ENCODE measurements around the gene LRBA.

The LRBA gene

GRCh38 chr4:150582146-150582872 lies 432.8 kb downstream of the LRBA start, which contains the start of gene MAB21L2:
TSS of gene MAB21L2 (plus strand) at chr4:150582151. CDS start at chr4:150583030, 879 bp downstream.
- no peak for FAIRE-seq

GRCh38 chr4:150581641-150582051 lies 433.4 kb downstream of the LRBA start:
- FAIRE-seq: no peak

More at GRCh38 chr4:150582146-150582872, 432.8 kb downstream of the LRBA start, which contains the start of gene MAB21L2:
- no peak for TF ChIP-seq POLR2AphosphoS5 (IDR thresholded peaks at IDR 0.05; ENCODE audit: low read depth, low read length)
- TF ChIP-seq POLR2A (IDR thresholded peaks at IDR 0.05; ENCODE audit: low read depth, low read length): no peak
- no peak for TF ChIP-seq TAF1 (IDR thresholded peaks at IDR 0.05; ENCODE audit: borderline replicate concordance, low read depth, low read length)
- DNase-seq (ENCODE audit: insufficient read length): no peak

DNA sequence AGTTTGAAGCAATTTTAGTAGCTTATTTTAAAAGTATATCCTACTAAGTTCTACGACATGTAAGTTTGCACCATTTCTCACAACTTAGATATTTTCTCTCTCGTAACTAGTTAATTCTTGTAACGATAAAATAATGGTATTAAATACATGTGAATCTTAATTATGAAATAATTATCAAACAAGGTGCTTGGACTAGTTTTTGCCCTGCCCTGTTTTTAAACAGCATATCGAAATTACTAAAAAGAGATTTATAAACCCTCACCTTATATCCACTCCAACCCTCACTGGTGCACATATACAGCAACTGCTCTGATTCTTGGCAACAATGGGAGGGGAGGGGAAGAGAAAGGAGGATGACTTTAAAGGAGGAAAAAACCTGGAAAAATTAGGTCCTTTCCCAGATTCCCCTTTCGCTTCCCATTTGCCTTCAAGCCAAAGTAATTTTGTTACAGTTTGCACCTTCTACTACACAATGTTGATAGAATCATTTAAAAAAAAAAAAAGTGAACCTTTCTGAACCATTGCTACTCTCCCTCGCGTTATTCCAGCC lies 434.0 kb downstream of the LRBA start:
- DNase-seq (ENCODE audit: insufficient read length): no peak
- no peak for FAIRE-seq

More at GRCh38 chr4:150581641-150582051, 433.4 kb downstream of the LRBA start:
- DNase-seq (ENCODE audit: insufficient read length): no peak
- no peak for TF ChIP-seq POLR2A (IDR thresholded peaks at IDR 0.05; ENCODE audit: low read depth, low read length)
- no peak for TF ChIP-seq POLR2AphosphoS5 (IDR thresholded peaks at IDR 0.05; ENCODE audit: low read depth, low read length)
- TF ChIP-seq TAF1 (IDR thresholded peaks at IDR 0.05; ENCODE audit: borderline replicate concordance, low read depth, low read length): no peak

DNA sequence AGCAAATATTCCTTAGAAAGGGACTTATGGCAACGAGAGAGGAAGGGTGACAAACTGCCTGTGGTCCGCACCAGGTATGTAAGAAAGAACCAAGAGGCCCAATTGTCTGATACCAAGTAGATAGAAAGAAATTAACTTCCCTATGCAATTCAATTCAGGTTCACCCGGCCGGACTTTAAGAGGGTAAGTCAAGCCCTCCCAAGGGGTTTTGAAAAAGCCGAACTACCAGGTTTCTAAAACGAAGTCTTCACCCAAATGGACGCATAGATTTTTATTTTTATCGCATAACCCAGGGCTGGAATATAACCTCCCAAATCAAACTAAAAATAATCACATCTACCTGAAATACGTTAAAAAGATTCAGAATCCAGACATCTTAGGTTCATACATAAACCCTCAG lies 434.8 kb downstream of the LRBA start:
- TF ChIP-seq POLR2A (IDR thresholded peaks at IDR 0.05; ENCODE audit: low read depth, low read length) (no peak), POLR2AphosphoS5 (IDR thresholded peaks at IDR 0.05; ENCODE audit: low read depth, low read length) (no peak), TAF1 (IDR thresholded peaks at IDR 0.05; ENCODE audit: borderline replicate concordance, low read depth, low read length) (no peak)
- DNase-seq (ENCODE audit: insufficient read length) (no peak), FAIRE-seq (no peak)

More for the DNA sequence above, 434.0 kb downstream of the LRBA start:
- TF ChIP-seq TAF1 (IDR thresholded peaks at IDR 0.05; ENCODE audit: borderline replicate concordance, low read depth, low read length): no peak
- no peak for TF ChIP-seq POLR2A (IDR thresholded peaks at IDR 0.05; ENCODE audit: low read depth, low read length)

DNA sequence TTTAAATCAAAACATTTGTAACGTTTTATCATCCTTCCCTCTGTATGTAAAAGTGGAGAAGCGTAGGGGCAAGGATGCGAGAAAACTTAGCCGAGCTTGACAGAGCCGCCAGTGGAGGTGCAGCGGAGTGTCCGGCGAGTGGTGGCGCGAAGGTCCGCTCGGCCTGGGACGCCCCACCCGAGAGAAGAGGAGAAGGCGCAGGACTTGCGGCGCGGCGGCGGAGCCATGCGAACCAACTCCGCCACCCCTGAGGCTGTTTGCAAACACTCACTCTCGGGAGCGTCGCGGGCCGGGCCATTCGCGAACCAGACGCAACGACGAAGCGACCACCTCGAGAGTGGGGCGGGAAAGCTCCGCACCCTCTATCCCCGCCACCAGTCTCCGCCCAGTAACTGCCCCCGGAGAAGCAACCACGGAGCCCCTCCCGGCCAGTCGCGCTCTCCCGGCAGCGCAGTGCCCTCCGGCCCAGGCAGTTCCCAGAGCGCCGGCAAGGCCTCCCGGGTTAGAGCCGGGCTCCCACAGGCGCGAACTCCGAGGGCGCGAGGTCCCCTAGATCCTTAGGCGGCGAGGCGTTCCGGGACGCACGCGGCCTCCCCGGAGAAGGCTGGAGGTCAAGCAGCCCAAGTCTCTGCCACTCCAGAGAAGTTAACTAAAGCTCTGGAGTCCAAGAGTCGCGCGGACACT lies 435.4 kb downstream of the LRBA start:
- TF ChIP-seq POLR2A (IDR thresholded peaks at IDR 0.05; ENCODE audit: low read depth, low read length): no peak
- no peak for DNase-seq (ENCODE audit: insufficient read length)
- FAIRE-seq: no peak

DNA sequence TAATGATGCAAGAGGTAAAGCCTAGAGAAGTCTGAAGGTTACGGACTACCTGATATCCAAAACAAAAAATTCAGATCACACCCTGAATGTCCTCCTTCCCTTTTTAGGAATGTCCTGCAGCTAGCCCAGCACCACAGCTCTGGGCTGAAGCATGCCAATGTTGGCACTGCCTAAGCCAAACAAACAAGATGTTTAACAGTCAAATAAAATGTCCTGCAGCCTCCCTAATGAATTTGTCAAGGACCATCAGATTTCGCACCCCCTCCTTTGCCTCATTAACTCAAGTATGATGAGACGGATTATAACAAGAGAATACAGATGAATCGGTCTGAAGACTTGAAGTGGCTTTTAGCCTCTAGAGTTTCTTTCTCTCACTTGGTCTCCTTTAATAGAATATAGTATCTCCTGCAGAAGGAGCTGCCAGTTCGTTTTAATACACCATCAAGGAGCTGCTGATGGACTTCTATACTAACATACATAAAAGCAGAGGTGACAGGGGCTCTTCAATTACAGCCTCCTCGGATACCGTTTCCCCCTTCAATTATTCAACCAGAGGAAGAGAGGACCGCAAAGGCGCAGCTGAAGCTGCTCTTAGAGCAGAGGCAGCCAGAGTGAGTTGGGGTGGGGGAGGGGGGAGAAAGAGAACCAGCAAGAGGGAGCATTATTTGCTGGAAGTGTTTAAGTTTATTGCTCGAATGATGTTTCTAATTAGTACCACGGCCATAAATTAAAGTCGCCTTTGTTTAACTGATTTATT lies 436.2 kb downstream of the LRBA start:
- FAIRE-seq (no peak), DNase-seq (ENCODE audit: insufficient read length) (no peak)
- TF ChIP-seq TAF1 (IDR thresholded peaks at IDR 0.05; ENCODE audit: borderline replicate concordance, low read depth, low read length): no peak
- TF ChIP-seq POLR2AphosphoS5 (IDR thresholded peaks at IDR 0.05; ENCODE audit: low read depth, low read length): no peak
- no peak for TF ChIP-seq POLR2A (IDR thresholded peaks at IDR 0.05; ENCODE audit: low read depth, low read length)

- FAIRE-seq: no peak
Measured at GRCh38 chr4:150577796-150578195, 437.3 kb downstream of the LRBA start.

GRCh38 chr4:150574678-150575077 lies 440.4 kb downstream of the LRBA start:
- FAIRE-seq: peak; percentile 24
- no peak for DNase-seq (ENCODE audit: insufficient read length)
- TF ChIP-seq TAF1 (IDR thresholded peaks at IDR 0.05; ENCODE audit: borderline replicate concordance, low read depth, low read length) (no peak), POLR2AphosphoS5 (IDR thresholded peaks at IDR 0.05; ENCODE audit: low read depth, low read length) (no peak), POLR2A (IDR thresholded peaks at IDR 0.05; ENCODE audit: low read depth, low read length) (no peak)

More at GRCh38 chr4:150577796-150578195, 437.3 kb downstream of the LRBA start:
- DNase-seq (ENCODE audit: insufficient read length): no peak
- TF ChIP-seq POLR2A (IDR thresholded peaks at IDR 0.05; ENCODE audit: low read depth, low read length) (no peak), POLR2AphosphoS5 (IDR thresholded peaks at IDR 0.05; ENCODE audit: low read depth, low read length) (no peak), TAF1 (IDR thresholded peaks at IDR 0.05; ENCODE audit: borderline replicate concordance, low read depth, low read length) (no peak)

GRCh38 chr4:150573534-150573933 lies 441.6 kb downstream of the LRBA start:
- DNase-seq (ENCODE audit: insufficient read length): no peak
- no peak for FAIRE-seq
- TF ChIP-seq POLR2AphosphoS5 (IDR thresholded peaks at IDR 0.05; ENCODE audit: low read depth, low read length) (no peak), TAF1 (IDR thresholded peaks at IDR 0.05; ENCODE audit: borderline replicate concordance, low read depth, low read length) (no peak), POLR2A (IDR thresholded peaks at IDR 0.05; ENCODE audit: low read depth, low read length) (no peak)

DNA sequence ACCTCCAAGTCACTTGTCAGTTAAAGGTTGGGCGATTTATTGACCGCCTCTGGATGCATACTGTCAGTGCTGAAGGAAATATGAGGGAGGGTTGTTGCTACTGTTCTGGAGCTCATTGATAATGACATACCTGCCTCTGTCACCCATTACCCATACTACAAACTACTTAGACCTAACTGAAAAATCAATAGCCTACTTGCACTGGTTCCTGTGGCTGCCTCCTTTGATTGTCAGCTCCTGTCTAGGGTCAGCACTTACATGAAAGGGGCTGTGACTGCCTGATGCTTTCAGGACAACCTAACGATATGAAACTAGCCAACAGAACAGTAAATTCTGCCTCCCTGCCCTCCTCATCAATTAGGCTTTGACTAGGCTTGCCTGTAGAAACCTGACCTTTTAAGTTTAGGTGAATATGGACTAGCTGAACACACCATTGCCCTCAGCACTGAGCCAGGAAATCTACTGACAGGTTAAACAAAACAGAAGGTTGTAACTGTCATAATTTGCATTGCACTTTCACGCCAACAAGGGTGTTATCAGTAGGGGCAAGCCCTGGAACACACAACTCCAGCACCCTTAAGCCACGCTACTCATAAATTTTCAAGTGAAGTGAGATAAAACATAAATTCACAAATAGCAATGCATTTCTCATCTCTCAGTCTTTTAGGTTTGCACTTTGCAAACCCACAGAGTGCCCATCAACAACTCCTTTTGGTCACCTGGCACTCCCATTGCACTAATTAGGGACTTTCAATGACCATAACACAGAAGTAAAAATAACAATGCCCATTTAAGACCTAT lies 442.2 kb downstream of the LRBA start:
- TF ChIP-seq POLR2AphosphoS5 (IDR thresholded peaks at IDR 0.05; ENCODE audit: low read depth, low read length) (no peak), TAF1 (IDR thresholded peaks at IDR 0.05; ENCODE audit: borderline replicate concordance, low read depth, low read length) (no peak), POLR2A (IDR thresholded peaks at IDR 0.05; ENCODE audit: low read depth, low read length) (no peak)
- FAIRE-seq (no peak), DNase-seq (ENCODE audit: insufficient read length) (no peak)

Data from GM12892 (cell line).